Skeletal muscle satellite cell (primary cell): ENCODE measurements around the gene ZNF407.

Experiments
- H3K27me3 ChIP-seq: 2 replicates; pipeline ENCODE4 v1.7.0; 2013; ENCODE audit warnings: low read length; ENCODE audit not compliant: control insufficient read depth, insufficient read depth
- H3K36me3 ChIP-seq: 2 replicates; pipeline ENCODE4 v1.7.0; 2013; ENCODE audit warnings: mild to moderate bottlenecking, control low read depth, low read length; ENCODE audit not compliant: insufficient read depth
- H3K4me1 ChIP-seq: 2 replicates; pipeline ENCODE4 v1.7.0; 2013; ENCODE audit warnings: low read length; ENCODE audit not compliant: control insufficient read depth, insufficient read depth
- H3K4me2 ChIP-seq: 2 replicates; pipeline ENCODE4 v1.7.0; 2013; ENCODE audit warnings: mild to moderate bottlenecking, low read length
- H3K4me3 ChIP-seq: 2 replicates; pipeline ENCODE4 v1.7.0; 2013; ENCODE audit warnings: low read length
- H3K9ac ChIP-seq: 2 replicates; pipeline ENCODE4 v1.7.0; 2013; ENCODE audit warnings: mild to moderate bottlenecking, low read depth, low read length, moderate library complexity
- H3K9me3 ChIP-seq: replicated peaks from 2 replicates; pipeline ENCODE4 v1.7.0; 2013; ENCODE audit warnings: mild to moderate bottlenecking, control low read depth, low read length

ZNF407 gene

GRCh38 chr18:74874351-74874750, 276.7 kb downstream of the ZNF407 start:
- Histone ChIP-seq H3K27me3 (no peaks in the 10 kb centered on the region), H3K9ac (no peak overlapping the region), H3K9me3 (no peaks in the 10 kb centered on the region), H3K4me1 (peaks cover 9% of the 10 kb centered on the region), H3K4me2 (no peak overlapping the region), H3K36me3 (no peaks in the 10 kb centered on the region), H3K4me3 (no peak overlapping the region)

- H3K9ac ChIP-seq, result no peak overlapping the region
- no peaks in the 10 kb centered on the region for H3K9me3 ChIP-seq
- no peak overlapping the region for H3K4me3 ChIP-seq
- H3K4me2 ChIP-seq, result no peak overlapping the region
- H3K36me3 ChIP-seq, result peaks cover 6% of the 10 kb centered on the region
- no peaks in the 10 kb centered on the region for H3K27me3 ChIP-seq
- H3K4me1 ChIP-seq, result no peaks in the 10 kb centered on the region
These were observed 279.1 kb downstream of the ZNF407 start for GRCh38 chr18:74876630-74877243.

- H3K36me3 ChIP-seq, result peaks cover 9% of the 10 kb centered on the region
- H3K4me3 ChIP-seq, result no peak overlapping the region
- H3K4me2 ChIP-seq, result no peak overlapping the region
- H3K4me1 ChIP-seq, result no peaks in the 10 kb centered on the region
- H3K27me3 ChIP-seq, result no peaks in the 10 kb centered on the region
- no peaks in the 10 kb centered on the region for H3K9me3 ChIP-seq
- no peak overlapping the region for H3K9ac ChIP-seq
These were observed 280.6 kb downstream of the ZNF407 start for GRCh38 chr18:74878267-74878666.

DNA sequence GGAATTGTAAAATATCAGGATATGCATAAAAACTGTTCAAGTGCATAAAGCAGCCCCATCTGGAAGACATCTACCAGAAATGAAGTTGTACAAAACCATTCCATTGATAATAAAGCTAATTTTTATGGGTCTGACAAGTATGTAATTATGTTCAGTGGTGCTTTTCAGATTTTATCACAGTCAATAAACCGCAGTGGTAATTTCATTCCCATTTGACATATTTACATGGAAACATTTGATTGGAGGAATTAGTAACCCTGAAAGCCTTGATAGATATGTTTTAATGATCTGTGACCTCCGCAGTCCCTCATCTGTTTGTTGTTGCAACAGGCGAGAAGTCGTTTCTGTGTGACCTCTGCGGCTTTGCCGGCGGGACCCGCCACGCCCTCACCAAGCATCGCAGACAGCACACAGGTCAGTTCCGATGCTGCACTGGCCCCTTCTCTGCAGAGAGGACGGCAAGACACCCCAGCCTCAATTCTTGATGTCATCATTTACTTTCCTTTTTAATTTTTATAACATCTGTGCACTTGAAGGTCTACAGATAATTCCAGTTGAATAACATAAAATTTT, 283.1 kb downstream of the ZNF407 start:
- Histone ChIP-seq H3K9me3 (no peaks in the 10 kb centered on the region), H3K36me3 (peaks cover 9% of the 10 kb centered on the region), H3K27me3 (no peaks in the 10 kb centered on the region), H3K4me3 (no peak overlapping the region), H3K4me1 (no peaks in the 10 kb centered on the region), H3K9ac (no peak overlapping the region), H3K4me2 (no peak overlapping the region)

- Histone ChIP-seq H3K27me3 (no peaks in the 10 kb centered on the region), H3K4me1 (no peaks in the 10 kb centered on the region), H3K9ac (no peak overlapping the region), H3K4me3 (no peak overlapping the region), H3K9me3 (no peaks in the 10 kb centered on the region), H3K4me2 (no peak overlapping the region), H3K36me3 (no peaks in the 10 kb centered on the region)
These were observed 294.5 kb downstream of the ZNF407 start for GRCh38 chr18:74892066-74892627.

GRCh38 chr18:74895686-74896085, 298.0 kb downstream of the ZNF407 start:
- H3K4me1 ChIP-seq, result peaks cover 19% of the 10 kb centered on the region
- no peak overlapping the region for H3K4me3 ChIP-seq
- no peak overlapping the region for H3K4me2 ChIP-seq
- H3K9ac ChIP-seq, result no peak overlapping the region
- H3K9me3 ChIP-seq, result no peaks in the 10 kb centered on the region
- H3K27me3 ChIP-seq, result no peaks in the 10 kb centered on the region
- no peaks in the 10 kb centered on the region for H3K36me3 ChIP-seq

DNA sequence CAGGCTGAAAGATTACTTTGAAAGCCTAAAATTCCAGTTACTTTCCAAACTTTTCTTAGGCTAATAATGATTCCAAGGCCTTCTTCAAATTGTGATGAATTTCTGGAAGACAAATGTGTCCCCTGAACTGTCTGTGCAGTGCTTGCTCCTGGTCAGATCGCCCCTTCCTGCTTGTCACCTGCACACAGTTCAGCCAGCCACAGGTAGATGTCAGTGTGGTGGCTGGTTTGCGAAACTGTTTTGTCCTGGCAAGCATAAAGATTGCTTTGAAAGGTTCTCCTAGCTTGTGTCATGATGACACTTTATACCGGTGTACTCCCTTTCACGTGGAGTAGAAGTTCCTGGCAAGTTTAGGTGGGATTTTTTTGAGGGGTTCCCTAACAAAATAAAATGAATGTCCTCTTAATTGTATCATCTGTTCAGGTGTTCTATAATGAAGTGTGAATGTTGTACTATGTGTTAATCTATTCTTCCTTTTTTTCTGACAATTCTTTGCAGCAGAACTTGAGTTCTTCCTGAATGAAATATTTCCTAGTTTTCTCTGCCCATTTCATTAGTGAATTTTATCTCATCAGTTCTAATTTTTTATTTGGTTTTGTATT, 298.8 kb downstream of the ZNF407 start:
- no peak overlapping the region for H3K4me3 ChIP-seq
- H3K4me1 ChIP-seq, result peaks cover 19% of the 10 kb centered on the region
- no peaks in the 10 kb centered on the region for H3K36me3 ChIP-seq
- H3K9ac ChIP-seq, result no peak overlapping the region
- no peaks in the 10 kb centered on the region for H3K9me3 ChIP-seq
- no peak overlapping the region for H3K4me2 ChIP-seq
- H3K27me3 ChIP-seq, result no peaks in the 10 kb centered on the region

DNA sequence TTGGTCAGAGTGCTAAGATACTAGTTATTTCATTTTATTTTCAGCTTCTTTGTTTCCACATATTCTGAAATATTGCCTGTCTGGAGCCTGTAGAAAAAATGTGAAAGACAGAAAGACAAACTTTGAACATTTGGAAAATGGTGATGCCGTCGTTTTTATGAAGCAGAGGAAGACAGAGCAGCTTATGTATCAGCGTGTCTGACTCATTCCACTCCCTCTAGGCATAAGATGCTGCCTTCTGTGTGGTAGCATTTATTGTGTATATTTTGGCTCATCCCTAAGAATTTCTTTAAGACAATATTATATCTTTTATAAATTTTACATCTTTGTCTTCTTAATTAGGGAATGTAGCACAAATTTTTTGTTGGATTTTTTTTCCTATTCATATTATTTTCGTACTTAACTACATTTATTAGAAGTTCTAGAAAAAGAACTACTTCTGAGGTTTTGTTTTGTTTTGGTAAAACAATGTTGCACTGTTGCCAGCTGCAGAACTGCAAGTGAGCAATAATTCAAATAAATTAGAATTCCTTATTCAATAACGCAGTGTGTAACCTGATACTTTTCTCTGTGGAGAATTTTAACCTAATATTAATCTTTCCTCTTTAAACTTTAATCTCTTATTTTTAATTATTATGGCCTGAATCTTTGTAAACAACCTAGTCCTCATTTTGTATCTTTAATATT, 300.4 kb downstream of the ZNF407 start:
- no peaks in the 10 kb centered on the region for H3K36me3 ChIP-seq
- H3K4me2 ChIP-seq, result peak overlapping the region; percentile 50
- peaks cover 19% of the 10 kb centered on the region for H3K4me1 ChIP-seq
- H3K9me3 ChIP-seq, result no peaks in the 10 kb centered on the region
- no peaks in the 10 kb centered on the region for H3K27me3 ChIP-seq
- H3K9ac ChIP-seq, result no peak overlapping the region
- H3K4me3 ChIP-seq, result no peak overlapping the region

DNA sequence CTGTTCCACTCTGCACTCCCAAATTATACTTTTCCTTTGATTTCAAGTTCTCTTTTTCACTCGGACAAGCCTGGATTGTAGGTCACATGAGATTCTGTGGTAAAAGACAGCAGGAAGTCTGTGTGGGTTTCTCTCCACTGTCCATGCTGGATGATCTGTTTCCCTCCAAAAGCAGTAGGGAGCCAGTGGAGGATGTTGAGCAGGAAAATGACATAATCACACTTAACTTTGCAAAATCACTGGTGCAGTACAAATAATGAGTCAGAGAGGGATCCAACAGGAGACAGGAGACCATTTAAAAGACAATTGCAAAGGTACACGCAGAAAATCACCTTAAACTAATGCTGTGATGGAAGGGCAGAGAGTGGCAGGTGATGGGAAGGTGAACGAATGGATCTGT, 301.3 kb downstream of the ZNF407 start:
- Histone ChIP-seq H3K4me1 (peaks cover 19% of the 10 kb centered on the region), H3K9me3 (no peaks in the 10 kb centered on the region), H3K4me3 (no peak overlapping the region)

GRCh38 chr18:74899554-74899953, 301.9 kb downstream of the ZNF407 start:
- Histone ChIP-seq H3K4me2 (no peak overlapping the region), H3K27me3 (no peaks in the 10 kb centered on the region), H3K4me3 (no peak overlapping the region), H3K4me1 (peaks cover 19% of the 10 kb centered on the region), H3K9me3 (no peaks in the 10 kb centered on the region), H3K9ac (no peak overlapping the region), H3K36me3 (no peaks in the 10 kb centered on the region)

More for the DNA sequence above, 301.3 kb downstream of the ZNF407 start:
- no peaks in the 10 kb centered on the region for H3K27me3 ChIP-seq
- H3K4me2 ChIP-seq, result peak overlapping the region; percentile 50
- H3K36me3 ChIP-seq, result no peaks in the 10 kb centered on the region
- H3K9ac ChIP-seq, result no peak overlapping the region

DNA sequence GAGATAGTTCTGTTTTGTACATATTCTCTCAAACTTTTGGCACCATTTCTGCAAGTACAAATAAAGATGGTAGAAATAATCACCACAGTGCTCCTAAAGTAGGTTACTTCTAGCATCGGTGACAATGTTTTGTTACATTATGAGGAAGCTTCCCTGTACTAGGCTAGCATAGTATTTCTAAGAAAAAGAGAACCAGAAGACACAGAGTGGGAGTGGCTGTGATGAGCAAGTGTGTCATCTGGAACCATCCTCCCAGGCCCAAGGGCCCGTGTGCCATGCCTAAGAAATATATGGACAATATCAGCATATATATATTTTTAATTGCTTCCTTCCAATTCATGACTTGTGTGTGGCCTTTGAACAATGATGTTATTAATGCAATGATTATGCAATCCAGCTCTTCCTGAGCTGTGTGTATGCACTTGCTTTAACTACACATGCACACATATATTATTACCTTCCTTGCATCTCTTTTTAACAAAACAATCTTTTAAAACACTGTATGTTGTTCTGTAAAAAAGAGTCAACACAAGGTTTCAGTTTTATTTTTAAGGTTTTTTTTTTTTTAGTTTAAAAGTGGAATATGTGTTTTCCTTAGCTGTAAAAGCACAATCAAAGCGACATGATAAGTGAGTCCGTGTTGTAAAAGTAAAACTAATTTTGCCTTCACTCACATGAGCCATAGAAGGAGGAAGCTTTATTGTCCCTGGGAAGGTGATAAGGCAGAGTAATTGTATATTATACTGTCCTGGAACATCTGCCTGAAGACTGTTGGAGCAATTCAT, 303.9 kb downstream of the ZNF407 start:
- H3K4me1 ChIP-seq, result peaks cover 19% of the 10 kb centered on the region
- H3K4me2 ChIP-seq, result no peak overlapping the region
- H3K27me3 ChIP-seq, result no peaks in the 10 kb centered on the region
- no peaks in the 10 kb centered on the region for H3K36me3 ChIP-seq
- no peaks in the 10 kb centered on the region for H3K9me3 ChIP-seq
- no peak overlapping the region for H3K4me3 ChIP-seq
- no peak overlapping the region for H3K9ac ChIP-seq
